H1 (cell line): ENCODE results near the gene NUBP2.

Source experiments
- CHD1 ChIP-seq: IDR thresholded peaks from 2 replicates; pipeline ENCODE4 v1.6.1; 2012; ENCODE audit warnings: low read depth, low read length, improper control_type of control experiment
- CTCF ChIP-seq, 3 experiments: IDR thresholded peaks; 1 replicate in 2 of 3; 2 replicates in 1 of 3; pipeline versions ENCODE4 v1.5.1 to v1.6.1; 2011; ENCODE audit warnings: low read length in 3 of 3, mild to moderate bottlenecking in 3 of 3, inconsistent platforms in 2 of 3, low read depth in 1 of 3, moderate library complexity in 1 of 3; ENCODE audit not compliant: insufficient read depth in 1 of 3; ENCODE audit errors: control extremely low read depth in 1 of 3
- EZH2 ChIP-seq: fragments of 200-600 bp; sonication (generic); IDR thresholded peaks from 2 replicates; pipeline ENCODE4 v1.7.1; 2012; ENCODE audit warnings: low read depth, mild to moderate bottlenecking, moderate library complexity, low read length, inconsistent platforms; ENCODE audit not compliant: severe bottlenecking
- PHF8 ChIP-seq: fragments of 200-600 bp; sonication (generic); conservative IDR thresholded peaks from 2 replicates; pipeline ENCODE4 v1.7.1; 2012; ENCODE audit warnings: low read depth, mild to moderate bottlenecking, inconsistent platforms, low read length, moderate library complexity
- POLR2A ChIP-seq, 2 experiments: IDR thresholded peaks; 1 replicate in 1 of 2; 2 replicates in 1 of 2; pipeline ENCODE4 v1.6.1; 2011; ENCODE audit warnings: low read depth in 2 of 2, low read length in 2 of 2, mild to moderate bottlenecking in 2 of 2; ENCODE audit errors: control extremely low read depth in 1 of 2
- POLR2AphosphoS5 ChIP-seq: IDR thresholded peaks from 2 replicates; pipeline ENCODE4 v1.6.1; 2011; ENCODE audit warnings: low read depth, low read length
- RXRA ChIP-seq: IDR thresholded peaks from 2 replicates; pipeline ENCODE4 v1.6.1; 2011; ENCODE audit warnings: low read depth, mild to moderate bottlenecking, low read length, moderate library complexity; ENCODE audit not compliant: insufficient read depth
- SIN3A ChIP-seq, 2 experiments: IDR thresholded peaks in 1 of 2; conservative IDR thresholded peaks in 1 of 2; 2 replicates each; pipeline ENCODE4 v1.6.1; 2011 to 2012; ENCODE audit warnings: low read length in 2 of 2, improper control_type of control experiment in 1 of 2, low read depth in 1 of 2, mild to moderate bottlenecking in 1 of 2
- TEAD4 ChIP-seq: IDR thresholded peaks from 2 replicates; pipeline ENCODE4 v1.6.1; 2012; ENCODE audit warnings: low read depth, low read length, inconsistent platforms, mixed read lengths

- TF ChIP-seq POLR2A (IDR thresholded peaks at IDR 0.05; ENCODE audit: control extremely low read depth in 1 of 2, low read depth in 2 of 2, low read length in 2 of 2) (no peak), CTCF (IDR thresholded peaks at IDR 0.05; ENCODE audit: control extremely low read depth in 1 of 3, insufficient read depth in 1 of 3, low read depth in 1 of 3, low read length in 3 of 3) (no peak), EZH2 (no peak), TEAD4 (no peak), SIN3A (conservative IDR thresholded peaks at IDR 0.05 in 1 of 2, IDR thresholded peaks at IDR 0.05 in 1 of 2; ENCODE audit: low read depth in 1 of 2, low read length in 2 of 2) (no peak), RXRA (no peak), PHF8 (no peak), POLR2AphosphoS5 (no peak), CHD1 (no peak)
These were observed 33.3 kb upstream of the NUBP2 start for GRCh38 chr16:1749152-1750117.
